ENCODE data around the gene OSER1. TPM values are rescaled to one million over a fixed set of nuclear protein-coding genes. Genes with fewer than 3 reads are reported as not detected.

OSER1 gene
- total and polyA plus RNA-seq, 12 donors: 16.4 to 37.3 (median 31.0) TPM

DNA sequence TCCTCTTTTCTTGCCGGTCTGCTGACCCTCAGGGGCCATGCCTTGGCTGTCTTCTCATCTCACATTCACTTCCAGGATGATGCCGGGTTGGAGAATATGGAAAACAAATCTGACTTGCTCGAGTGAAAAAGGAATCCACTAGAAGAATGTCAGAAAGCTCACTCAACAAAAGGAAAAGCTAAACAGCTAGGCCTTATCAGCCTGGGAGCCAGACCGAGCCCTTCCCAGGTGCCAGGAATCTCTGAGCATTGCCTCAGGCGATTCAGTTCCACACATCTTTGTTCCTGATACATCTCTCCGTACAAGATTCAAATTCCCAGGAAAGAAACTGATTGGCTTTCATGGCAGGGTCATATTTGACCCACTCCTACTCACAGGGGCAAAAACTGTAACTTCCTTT lies 9.2 kb upstream of the OSER1 start:
- ATAC-seq: no peak
- H3K9me3 ChIP-seq: no peaks in the 10 kb centered on the region
- H3K36me3 ChIP-seq: peaks cover 0 to 19% (median 0%) of the 10 kb centered on the region in 9 donors
- H3K4me3 ChIP-seq: no peak overlapping the region
- no peaks in the 10 kb centered on the region for H3K27me3 ChIP-seq
- H3K27ac ChIP-seq: peak overlapping the region in 8 of 10 donors; percentile 18 to 72 (median 56)
- WGBS, 2 donors: 26 to 42% methylated on average over 6 of the region's 6 CpGs
- TF ChIP-seq, protein P1, sequence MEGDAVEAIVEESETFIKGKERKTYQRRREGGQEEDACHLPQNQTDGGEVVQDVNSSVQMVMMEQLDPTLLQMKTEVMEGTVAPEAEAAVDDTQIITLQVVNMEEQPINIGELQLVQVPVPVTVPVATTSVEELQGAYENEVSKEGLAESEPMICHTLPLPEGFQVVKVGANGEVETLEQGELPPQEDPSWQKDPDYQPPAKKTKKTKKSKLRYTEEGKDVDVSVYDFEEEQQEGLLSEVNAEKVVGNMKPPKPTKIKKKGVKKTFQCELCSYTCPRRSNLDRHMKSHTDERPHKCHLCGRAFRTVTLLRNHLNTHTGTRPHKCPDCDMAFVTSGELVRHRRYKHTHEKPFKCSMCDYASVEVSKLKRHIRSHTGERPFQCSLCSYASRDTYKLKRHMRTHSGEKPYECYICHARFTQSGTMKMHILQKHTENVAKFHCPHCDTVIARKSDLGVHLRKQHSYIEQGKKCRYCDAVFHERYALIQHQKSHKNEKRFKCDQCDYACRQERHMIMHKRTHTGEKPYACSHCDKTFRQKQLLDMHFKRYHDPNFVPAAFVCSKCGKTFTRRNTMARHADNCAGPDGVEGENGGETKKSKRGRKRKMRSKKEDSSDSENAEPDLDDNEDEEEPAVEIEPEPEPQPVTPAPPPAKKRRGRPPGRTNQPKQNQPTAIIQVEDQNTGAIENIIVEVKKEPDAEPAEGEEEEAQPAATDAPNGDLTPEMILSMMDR (IDR thresholded peaks at IDR 0.05): no peak
- intact Hi-C loops (cut with DNase I): loop anchor here (2.0 to 10.0 kb wide), 15 partner anchors 91 to 515 kb away; partner anchors contain the start of genes FITM2 (in 3 of the 10) and TTPAL (in 1 of the 10)
- peaks cover 0 to 45% (median 11%) of the 10 kb centered on the region in 9 donors for H3K4me1 ChIP-seq
- no peak for DNase-seq

GRCh38 chr20:44219170-44219730 lies 8.7 kb upstream of the OSER1 start:
- Histone ChIP-seq H3K36me3 (peaks cover 0 to 19% (median 0%) of the 10 kb centered on the region in 9 donors), H3K27ac (peak overlapping the region in 9 of 10 donors; percentile 18 to 72 (median 52)), H3K9me3 (no peaks in the 10 kb centered on the region), H3K27me3 (no peaks in the 10 kb centered on the region), H3K4me1 (peaks cover 0 to 45% (median 12%) of the 10 kb centered on the region in 9 donors), H3K4me3 (no peak overlapping the region)
- WGBS, 2 donors: 36 to 48% methylated on average over 5 of the region's 5 CpGs
- DNase-seq: no peak
- TF ChIP-seq, protein P1 (IDR thresholded peaks at IDR 0.05): no peak
- intact Hi-C loops (cut with DNase I): loop anchor here (2.0 to 10.0 kb wide), 15 partner anchors 92 to 516 kb away; partner anchors contain the start of genes FITM2 (in 3 of the 10) and TTPAL (in 1 of the 10)
- peak in 2 of 8 donors; percentile 23 to 26 for ATAC-seq

- Histone ChIP-seq H3K27ac (peak overlapping the region in 7 of 10 donors; percentile 5 to 72 (median 52)), H3K9me3 (no peaks in the 10 kb centered on the region), H3K27me3 (no peaks in the 10 kb centered on the region), H3K4me1 (peaks cover 0 to 40% (median 12%) of the 10 kb centered on the region in 9 donors), H3K36me3 (peaks cover 0 to 19% (median 0%) of the 10 kb centered on the region in 9 donors), H3K4me3 (peak overlapping the region in 5 of 10 donors; percentile 22 to 43 (median 28))
- 50 to 57% methylated on average over 4 of the region's 4 CpGs for WGBS, 2 donors
- DNase-seq: no peak
- TF ChIP-seq, protein P1 (IDR thresholded peaks at IDR 0.05): no peak
- intact Hi-C loops (cut with DNase I): loop anchor here (2.0 to 10.0 kb wide), 15 partner anchors 92 to 516 kb away; partner anchors contain the start of genes FITM2 (in 3 of the 10) and TTPAL (in 1 of the 10)
- no peak for ATAC-seq
These were observed 7.9 kb upstream of the OSER1 start for GRCh38 chr20:44218446-44218845.

DNA sequence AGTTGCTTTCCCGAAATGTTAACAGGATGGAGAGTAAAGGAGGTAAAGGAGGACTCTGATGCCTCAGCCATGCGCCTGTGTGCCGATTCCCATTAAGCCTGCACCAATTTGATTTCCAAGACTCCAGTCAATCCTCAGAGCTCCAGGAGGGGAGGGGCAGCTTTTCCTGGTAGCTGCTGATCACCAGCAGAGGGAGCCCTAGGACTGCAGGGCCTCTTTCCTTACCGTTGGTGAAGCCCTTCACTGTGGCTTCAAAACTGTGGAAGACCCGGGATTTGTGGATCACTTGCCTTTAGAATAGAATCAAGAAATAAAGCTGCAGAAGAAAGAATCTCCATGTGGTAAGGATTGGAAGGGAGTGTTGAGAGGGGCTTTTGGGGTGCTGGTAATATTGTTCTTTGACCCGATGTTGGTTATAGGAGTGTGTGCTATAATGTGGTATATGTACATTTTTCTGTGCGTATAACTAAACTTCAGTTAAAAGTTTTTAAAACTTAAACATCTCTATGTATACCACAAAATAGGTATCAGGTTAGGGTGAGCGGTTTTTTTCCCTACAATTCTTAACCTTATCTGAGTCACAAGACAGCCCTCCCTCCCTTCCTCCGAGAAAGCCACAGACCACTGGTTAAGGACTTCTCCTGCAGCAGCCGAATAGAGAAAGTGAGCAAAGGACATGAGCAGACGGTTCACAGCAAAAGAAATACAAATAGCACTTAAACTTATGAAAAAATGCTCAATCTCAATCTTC lies 6.9 kb upstream of the OSER1 start:
- ATAC-seq (peak; percentile 66 to 84 (median 78)), DNase-seq (peak; percentile 52 to 69)
- TF ChIP-seq, protein P1 (IDR thresholded peaks at IDR 0.05): peak; percentile 63 to 95 (median 84)
- H3K4me1 ChIP-seq: peaks cover 0 to 35% (median 18%) of the 10 kb centered on the region in 9 donors
- peak overlapping the region in 8 of 10 donors; percentile 2 to 43 (median 27) for H3K4me3 ChIP-seq
- H3K9me3 ChIP-seq: no peaks in the 10 kb centered on the region
- no peaks in the 10 kb centered on the region for H3K27me3 ChIP-seq
- H3K36me3 ChIP-seq: peaks cover 0 to 19% (median 0%) of the 10 kb centered on the region in 9 donors
- 42 to 43% methylated on average over 11 of the region's 11 CpGs for WGBS, 2 donors
- intact Hi-C loops (cut with DNase I): loop anchor here (1.0 to 10.0 kb wide), 20 partner anchors 93 to 517 kb away; partner anchors contain the start of genes FITM2 (in 9 of the 10) and TTPAL (in 1 of the 10)
- peak overlapping the region in 8 of 10 donors; percentile 1 to 72 (median 48) for H3K27ac ChIP-seq
